Measurements from ENCODE around the gene HGD.

Gene HGD

GRCh38 chr3:120708408-120708807, 26.4 kb upstream of the HGD start:
- DNase-seq (ENCODE audit: low spot score): no peak
- TF ChIP-seq CTCF (conservative IDR thresholded peaks at IDR 0.05; ENCODE audit: low read depth): no peak
- ChIA-PET CTCF (no interaction called here), POLR2A (ENCODE audit: low non-redundant PET) (no interaction called here)
- no peak overlapping the region for H3K27ac ChIP-seq

GRCh38 chr3:120706950-120707349, 24.9 kb upstream of the HGD start:
- ChIA-PET POLR2A (ENCODE audit: low non-redundant PET) (no interaction called here), CTCF (no interaction called here)
- H3K27ac ChIP-seq: no peak overlapping the region
- TF ChIP-seq CTCF (conservative IDR thresholded peaks at IDR 0.05; ENCODE audit: low read depth): no peak
- no peak for DNase-seq (ENCODE audit: low spot score)

- no peak for TF ChIP-seq CTCF (conservative IDR thresholded peaks at IDR 0.05; ENCODE audit: low read depth)
- ChIA-PET CTCF (no interaction called here), POLR2A (ENCODE audit: low non-redundant PET) (no interaction called here)
- DNase-seq (ENCODE audit: low spot score): no peak
- no peak overlapping the region for H3K27ac ChIP-seq
Measured at GRCh38 chr3:120705884-120706582, 24.0 kb upstream of the HGD start.

GRCh38 chr3:120699333-120699732, 17.3 kb upstream of the HGD start:
- CTCF ChIA-PET: no interaction called here
- H3K27ac ChIP-seq: no peak overlapping the region
- DNase-seq (ENCODE audit: low spot score): no peak
- POLR2A ChIA-PET (ENCODE audit: low non-redundant PET): no interaction called here
- no peak for TF ChIP-seq CTCF (conservative IDR thresholded peaks at IDR 0.05; ENCODE audit: low read depth)

- no peak for TF ChIP-seq CTCF (conservative IDR thresholded peaks at IDR 0.05; ENCODE audit: low read depth)
- CTCF ChIA-PET: interaction anchor here (1.1 to 1.4 kb wide), 2 partner anchors 11 to 134 kb away, joined by 5 read pairs; no protein-coding TSS in a partner anchor
Measured at GRCh38 chr3:120693439-120694171, 11.6 kb upstream of the HGD start.

GRCh38 chr3:120689395-120689794, 7.4 kb upstream of the HGD start:
- no peak for DNase-seq (ENCODE audit: low spot score)
- ChIA-PET CTCF (no interaction called here), POLR2A (ENCODE audit: low non-redundant PET) (no interaction called here)
- H3K27ac ChIP-seq: no peak overlapping the region
- no peak for TF ChIP-seq CTCF (conservative IDR thresholded peaks at IDR 0.05; ENCODE audit: low read depth)

More at GRCh38 chr3:120693439-120694171, 11.6 kb upstream of the HGD start:
- H3K27ac ChIP-seq: no peak overlapping the region
- POLR2A ChIA-PET (ENCODE audit: low non-redundant PET): no interaction called here
- no peak for DNase-seq (ENCODE audit: low spot score)

Data from RWPE1 (cell line).